ENCODE results near the gene WIPF1. TPM values are rescaled to one million over a fixed set of nuclear protein-coding genes. Genes with fewer than 3 reads are reported as not detected.

The WIPF1 gene
- total RNA-seq, 1 donor from 2014 or later: 293 TPM

DNA sequence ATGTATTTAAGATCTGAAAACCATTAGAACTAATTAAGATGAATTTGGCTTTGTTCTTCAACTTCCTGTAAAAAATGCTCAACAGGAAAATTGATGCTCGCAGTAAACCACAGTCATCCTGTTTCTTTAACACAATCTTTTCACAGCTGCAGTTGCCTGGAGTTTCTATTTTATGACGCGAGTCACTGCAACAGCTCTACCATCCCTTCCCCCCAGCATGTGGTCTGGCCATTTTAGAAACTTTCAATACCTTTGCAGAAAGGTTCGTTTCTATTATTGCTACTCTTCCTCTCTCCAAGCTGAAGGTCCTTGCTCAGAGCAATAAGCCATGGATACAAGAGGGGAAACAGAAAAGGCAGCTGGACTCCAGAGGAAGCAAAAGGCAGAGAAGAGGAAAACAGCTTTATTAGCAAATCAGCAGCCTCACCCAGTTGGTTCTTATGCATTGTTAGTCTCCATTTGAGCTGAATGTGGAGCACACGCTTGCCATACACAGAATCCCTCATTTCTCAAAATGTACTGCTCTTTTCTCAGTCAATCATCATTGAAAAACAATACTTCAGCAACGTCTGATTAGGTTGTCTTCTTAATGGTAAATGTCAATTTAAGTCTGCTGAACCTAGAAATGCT, 3.9 kb downstream of the WIPF1 start:
- CTCF ChIA-PET: interaction anchor here (0.9 to 8.5 kb wide), 10 partner anchors 8 to 131 kb away, joined by 3 to 69 read pairs (median 6); no protein-coding TSS in a partner anchor
- POLR2A ChIA-PET: interaction anchor here (0.6 to 12.2 kb wide), 19 partner anchors 9 to 630 kb away, joined by 3 to 301 read pairs (median 4); partner anchors contain the start of genes GPR155 and SCRN3
- intact Hi-C loops (cut with micrococcal nuclease): loop anchor here (1.0 to 2.0 kb wide), 3 partner anchors 10 to 15 kb away; no protein-coding TSS in a partner anchor
- Mint-ChIP-seq H3K36me3 (ENCODE audit: low read depth) (peaks cover 59% of the 10 kb centered on the region), H3K27ac (peak overlapping the region; percentile 99), H3K9me3 (no peaks in the 10 kb centered on the region), H3K4me3 (peak overlapping the region; percentile 98), H3K27me3 (no peaks in the 10 kb centered on the region), H3K4me1 (peaks cover 78% of the 10 kb centered on the region)
- ATAC-seq (ENCODE audit: low read depth) (peak; percentile 65), DNase-seq (no peak)
- TF ChIP-seq, protein P1, sequence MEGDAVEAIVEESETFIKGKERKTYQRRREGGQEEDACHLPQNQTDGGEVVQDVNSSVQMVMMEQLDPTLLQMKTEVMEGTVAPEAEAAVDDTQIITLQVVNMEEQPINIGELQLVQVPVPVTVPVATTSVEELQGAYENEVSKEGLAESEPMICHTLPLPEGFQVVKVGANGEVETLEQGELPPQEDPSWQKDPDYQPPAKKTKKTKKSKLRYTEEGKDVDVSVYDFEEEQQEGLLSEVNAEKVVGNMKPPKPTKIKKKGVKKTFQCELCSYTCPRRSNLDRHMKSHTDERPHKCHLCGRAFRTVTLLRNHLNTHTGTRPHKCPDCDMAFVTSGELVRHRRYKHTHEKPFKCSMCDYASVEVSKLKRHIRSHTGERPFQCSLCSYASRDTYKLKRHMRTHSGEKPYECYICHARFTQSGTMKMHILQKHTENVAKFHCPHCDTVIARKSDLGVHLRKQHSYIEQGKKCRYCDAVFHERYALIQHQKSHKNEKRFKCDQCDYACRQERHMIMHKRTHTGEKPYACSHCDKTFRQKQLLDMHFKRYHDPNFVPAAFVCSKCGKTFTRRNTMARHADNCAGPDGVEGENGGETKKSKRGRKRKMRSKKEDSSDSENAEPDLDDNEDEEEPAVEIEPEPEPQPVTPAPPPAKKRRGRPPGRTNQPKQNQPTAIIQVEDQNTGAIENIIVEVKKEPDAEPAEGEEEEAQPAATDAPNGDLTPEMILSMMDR (IDR thresholded peaks at IDR 0.05): no peak

DNA sequence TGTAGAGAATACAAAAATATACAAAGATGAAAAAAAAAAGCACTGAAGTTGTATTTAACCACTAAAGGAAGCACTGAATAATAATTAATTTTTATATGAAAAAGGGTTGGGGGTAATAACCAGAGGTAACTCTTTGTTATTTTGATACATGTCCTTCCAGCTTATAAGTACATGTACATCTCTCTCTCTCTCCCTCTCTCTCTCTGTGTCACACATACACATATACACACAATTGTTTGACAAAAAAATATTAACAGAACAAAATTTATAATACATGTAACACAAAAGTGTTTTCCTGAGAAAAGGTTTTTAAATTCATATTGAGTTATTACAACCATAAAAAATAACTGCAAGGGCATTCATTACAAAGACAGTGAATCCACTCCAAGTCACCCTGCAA, 4.6 kb downstream of the WIPF1 start:
- peaks cover 78% of the 10 kb centered on the region for H3K4me1 Mint-ChIP-seq
- H3K36me3 Mint-ChIP-seq (ENCODE audit: low read depth): peaks cover 66% of the 10 kb centered on the region
- peak overlapping the region; percentile 99 for H3K27ac Mint-ChIP-seq
- intact Hi-C loops (cut with micrococcal nuclease): loop anchor here (1.0 to 2.0 kb wide), 3 partner anchors 10 to 16 kb away; no protein-coding TSS in a partner anchor
- H3K9me3 Mint-ChIP-seq: no peaks in the 10 kb centered on the region
- ChIA-PET POLR2A (interaction anchor here (0.8 to 12.2 kb wide), 13 partner anchors 10 to 629 kb away, joined by 3 to 301 read pairs (median 13); no protein-coding TSS in a partner anchor), CTCF (interaction anchor here (0.9 to 8.5 kb wide), 9 partner anchors 9 to 130 kb away, joined by 3 to 69 read pairs (median 5); no protein-coding TSS in a partner anchor)
- peak overlapping the region; percentile 98 for H3K4me3 Mint-ChIP-seq
- no peaks in the 10 kb centered on the region for H3K27me3 Mint-ChIP-seq
- ATAC-seq (ENCODE audit: low read depth) (no peak), DNase-seq (no peak)
- TF ChIP-seq, protein P1 (IDR thresholded peaks at IDR 0.05): no peak

DNA sequence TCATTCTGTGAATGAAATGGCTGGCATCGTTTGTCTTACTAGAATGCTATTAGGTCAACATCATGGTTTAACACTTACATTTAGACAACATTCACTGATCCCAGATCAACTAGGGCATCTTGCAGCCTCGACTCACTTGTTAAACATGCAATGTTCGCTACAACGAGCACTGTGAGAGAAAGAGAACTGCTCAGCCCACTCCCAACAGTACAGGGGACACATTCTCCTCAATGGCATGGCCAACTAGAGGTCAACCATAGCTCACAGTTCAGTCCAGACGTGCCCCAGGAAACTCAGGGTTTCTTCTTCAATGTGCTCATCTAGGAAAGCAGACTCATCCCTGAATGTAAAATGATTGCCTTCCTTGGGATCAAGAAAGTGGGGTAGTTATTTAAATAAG, 5.9 kb downstream of the WIPF1 start:
- Mint-ChIP-seq H3K36me3 (ENCODE audit: low read depth) (peaks cover 67% of the 10 kb centered on the region), H3K27ac (peak overlapping the region; percentile 79), H3K27me3 (no peaks in the 10 kb centered on the region), H3K9me3 (no peaks in the 10 kb centered on the region), H3K4me3 (peak overlapping the region; percentile 60), H3K4me1 (peaks cover 80% of the 10 kb centered on the region)
- POLR2A ChIA-PET: interaction anchor here (0.9 to 12.2 kb wide), 9 partner anchors 9 to 92 kb away, joined by 3 to 301 read pairs (median 7); no protein-coding TSS in a partner anchor
- CTCF ChIA-PET: interaction anchor here (0.9 to 8.5 kb wide), 5 partner anchors 12 to 92 kb away, joined by 3 to 69 read pairs (median 3); no protein-coding TSS in a partner anchor
- DNase-seq: no peak
- ATAC-seq (ENCODE audit: low read depth): no peak
- intact Hi-C loops (cut with micrococcal nuclease): loop anchor here (1.0 to 2.0 kb wide), 2 partner anchors 10 to 17 kb away; no protein-coding TSS in a partner anchor
- TF ChIP-seq, protein P1 (IDR thresholded peaks at IDR 0.05): no peak

DNA sequence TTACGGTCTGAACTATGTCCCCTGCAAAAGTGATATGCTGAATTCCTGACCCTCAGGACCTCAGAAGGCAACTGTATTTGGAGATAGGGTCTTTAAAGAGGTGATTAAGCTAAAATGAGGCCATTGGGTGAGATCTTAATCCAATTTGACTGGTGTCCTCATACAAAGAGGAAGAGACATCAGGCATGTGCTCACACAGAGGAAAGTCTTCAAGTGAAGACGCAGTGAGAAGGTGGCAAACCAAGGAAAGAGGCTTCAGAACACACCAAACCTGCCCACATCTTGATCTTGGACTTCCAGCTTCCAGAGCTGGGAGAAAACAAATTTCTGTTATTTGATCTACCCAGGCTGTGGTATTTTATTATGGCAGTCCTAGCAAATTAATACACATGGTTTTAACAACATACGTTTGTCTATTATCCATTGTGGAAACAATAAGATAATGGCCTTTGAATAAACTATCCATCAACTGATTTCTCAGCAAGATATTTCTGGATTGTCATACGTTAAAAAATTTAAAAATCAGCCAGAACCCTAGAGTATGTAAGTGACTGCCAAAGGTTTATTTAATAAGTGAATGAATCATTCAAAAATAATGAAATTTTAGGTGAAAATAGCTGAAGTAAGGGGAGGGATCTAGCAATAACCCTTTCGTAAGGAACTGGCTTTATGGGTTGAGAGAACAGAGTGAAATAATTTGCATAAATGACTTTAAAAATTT, 6.5 kb downstream of the WIPF1 start:
- CTCF ChIA-PET: interaction anchor here (0.7 to 8.5 kb wide), 4 partner anchors 12 to 98 kb away, joined by 3 to 69 read pairs (median 3); no protein-coding TSS in a partner anchor
- POLR2A ChIA-PET: interaction anchor here (1.0 to 12.2 kb wide), 6 partner anchors 9 to 92 kb away, joined by 3 to 301 read pairs (median 10); no protein-coding TSS in a partner anchor

More for the DNA sequence above, 6.5 kb downstream of the WIPF1 start:
- Mint-ChIP-seq H3K27me3 (no peaks in the 10 kb centered on the region), H3K27ac (peak overlapping the region; percentile 79), H3K9me3 (no peaks in the 10 kb centered on the region), H3K36me3 (ENCODE audit: low read depth) (peaks cover 67% of the 10 kb centered on the region), H3K4me3 (peak overlapping the region; percentile 60), H3K4me1 (peaks cover 85% of the 10 kb centered on the region)
- DNase-seq (no peak), ATAC-seq (ENCODE audit: low read depth) (no peak)
- intact Hi-C loops (cut with micrococcal nuclease): loop anchor here (1.0 kb wide), 1 partner anchor 10 kb away; no protein-coding TSS in a partner anchor
- TF ChIP-seq, protein P1 (IDR thresholded peaks at IDR 0.05): no peak

All from activated B cell treated with CpG ODN at 0.5 μM for 24 hours (primary cell).